SK-N-SH (cell line): ENCODE results near the gene TTC27. TPM values are rescaled to one million over a fixed set of nuclear protein-coding genes. Genes with fewer than 3 reads are reported as not detected.

Experiments
- CTCF ChIA-PET: fragments of 300-600, 350-600 bp; formaldehyde crosslinking; extraction: SDS; loops from one replicate; lab custom pipeline; 2021; lab: Yijun Ruan, JAX
- POLR2A ChIA-PET: fragments of 350-600 bp; sonication (Branson Sonifier 250); formaldehyde crosslinking; extraction: SDS; loops from one replicate; lab custom pipeline; 2020; ENCODE audit warnings: antibody characterized with exemption, inconsistent platforms; lab: Yijun Ruan, JAX
- DNase-seq: peaks from one replicate; pipeline ENCODE4 v3.0.0; 2012
- H2AFZ ChIP-seq: fragments of 200-600 bp; sonication (generic); 2 replicates; pipeline ENCODE4 v1.8.1; 2016; ENCODE audit warnings: antibody characterized with exemption, mild to moderate bottlenecking, low read depth
- H3F3A ChIP-seq: fragments of 200-600 bp; sonication (generic); replicated peaks from 2 replicates; pipeline ENCODE3; 2016; ENCODE audit warnings: antibody characterized with exemption, mild to moderate bottlenecking; ENCODE audit not compliant: insufficient read depth
- H3K27ac ChIP-seq, 2 experiments: fragments of 200-500 bp in 1 of 2; fragments of 200-600 bp in 1 of 2; sonication (Bioruptor generic) in 1 of 2; sonication (generic), shearing (Covaris generic) in 1 of 2; 2 replicates each; pipeline versions ENCODE4 v1.5.1 to v1.6.1; 2014 to 2016; ENCODE audit warnings: low read depth in 2 of 2, inconsistent platforms in 1 of 2, low read length in 1 of 2, mild to moderate bottlenecking in 1 of 2, mixed read lengths in 1 of 2
- H3K27me3 ChIP-seq: fragments of 200-600 bp; sonication (generic), shearing (Covaris generic); 2 replicates; pipeline ENCODE4 v1.6.1; 2016; ENCODE audit warnings: mixed run types; ENCODE audit not compliant: insufficient read depth
- H3K36me3 ChIP-seq, 2 experiments: fragments of 200-500 bp in 1 of 2; fragments of 200-600 bp in 1 of 2; sonication (Bioruptor generic) in 1 of 2; sonication (generic) in 1 of 2; replicated peaks in 1 of 2; 2 replicates each; pipeline versions ENCODE3 to v1.5.1; 2014 to 2016; ENCODE audit warnings: low read length in 1 of 2, mild to moderate bottlenecking in 1 of 2; ENCODE audit not compliant: insufficient read depth in 2 of 2, control insufficient read depth in 1 of 2
- H3K4me1 ChIP-seq, 2 experiments: fragments of 200-500 bp in 1 of 2; fragments of 200-600 bp in 1 of 2; sonication (Bioruptor generic) in 1 of 2; sonication (generic), shearing (Covaris generic) in 1 of 2; 2 replicates each; pipeline versions ENCODE4 v1.5.1 to v1.6.1; 2014 to 2016; ENCODE audit warnings: low read depth in 1 of 2, low read length in 1 of 2, mixed run types in 1 of 2; ENCODE audit not compliant: insufficient read depth in 2 of 2, control insufficient read depth in 1 of 2
- H3K4me2 ChIP-seq: fragments of 200-600 bp; sonication (generic), shearing (Covaris generic); 2 replicates; pipeline ENCODE4 v1.6.1; 2017; ENCODE audit warnings: mixed run types
- H3K4me3 ChIP-seq, 2 experiments: fragments of 200-500 bp in 1 of 2; fragments of 200-600 bp in 1 of 2; sonication (Bioruptor generic) in 1 of 2; sonication (generic), shearing (Covaris generic) in 1 of 2; 2 replicates each; pipeline versions ENCODE4 v1.5.1 to v1.8.1; 2014 to 2016; ENCODE audit warnings: low read depth in 2 of 2, inconsistent platforms in 1 of 2, low read length in 1 of 2, mild to moderate bottlenecking in 1 of 2, mixed read lengths in 1 of 2, moderate library complexity in 1 of 2
- H3K79me2 ChIP-seq: fragments of 200-600 bp; sonication (generic); 2 replicates; pipeline ENCODE4 v1.8.1; 2017; ENCODE audit warnings: mild to moderate bottlenecking; ENCODE audit not compliant: insufficient read depth
- H3K9ac ChIP-seq: fragments of 200-600 bp; sonication (generic); 2 replicates; pipeline ENCODE4 v1.6.1; 2017; ENCODE audit warnings: mixed run types
- H3K9me2 ChIP-seq: fragments of 200-600 bp; sonication (generic); 2 replicates; pipeline ENCODE4 v1.6.1; 2017; ENCODE audit warnings: mixed run types
- H3K9me3 ChIP-seq: fragments of 200-600 bp; sonication (generic); 2 replicates; pipeline ENCODE4 v1.6.1; 2017; ENCODE audit warnings: mixed run types, mild to moderate bottlenecking, moderate library complexity
- H4K20me1 ChIP-seq: fragments of 200-600 bp; sonication (generic); 2 replicates; pipeline ENCODE4 v1.6.1; 2017; ENCODE audit warnings: mild to moderate bottlenecking, mixed run types; ENCODE audit not compliant: insufficient read depth
- CHD2 ChIP-seq: fragments of 150-350 bp; IDR thresholded peaks from 2 replicates; pipeline ENCODE4 v1.6.1; 2018; ENCODE audit warnings: low read length; ENCODE audit not compliant: partially characterized antibody
- ELF1 ChIP-seq: IDR thresholded peaks from 2 replicates; pipeline ENCODE4 v1.4.0; 2012
- EP300 ChIP-seq, 2 experiments: IDR thresholded peaks; 2 replicates each; pipeline versions ENCODE4 v1.4.0 to v1.6.1; 2012; ENCODE audit warnings: borderline replicate concordance in 1 of 2, low read depth in 1 of 2, low read length in 1 of 2
- EZH2phosphoT487 ChIP-seq: fragments of 200-600 bp; sonication (generic); IDR thresholded peaks from 2 replicates; pipeline ENCODE4 v1.6.1; 2017; ENCODE audit warnings: low read depth, mixed run types, mild to moderate bottlenecking, antibody characterized with exemption, moderate library complexity, borderline replicate concordance
- FOSL2 ChIP-seq: IDR thresholded peaks from 2 replicates; pipeline ENCODE4 v1.4.0; 2012; ENCODE audit warnings: low read depth, mild to moderate bottlenecking, moderate library complexity, borderline replicate concordance
- FOXM1 ChIP-seq: IDR thresholded peaks from 2 replicates; pipeline ENCODE4 v1.4.0; 2012; ENCODE audit warnings: low read depth, mild to moderate bottlenecking
- GABPA ChIP-seq: IDR thresholded peaks from 2 replicates; pipeline ENCODE4 v1.4.0; 2012; ENCODE audit warnings: low read depth, mild to moderate bottlenecking
- GATA2 ChIP-seq: sonication (generic); formaldehyde crosslinking; IDR thresholded peaks from 2 replicates; pipeline ENCODE4 v1.5.0; 2020; ENCODE audit warnings: mild to moderate bottlenecking, missing genetic modification reagents
- IRF3 ChIP-seq: fragments of 150-350 bp; IDR thresholded peaks from 2 replicates; pipeline ENCODE4 v1.6.1; 2016; ENCODE audit warnings: mild to moderate bottlenecking, low read depth, low read length
- MXI1 ChIP-seq: IDR thresholded peaks from 2 replicates; pipeline ENCODE4 v1.6.1; 2012; ENCODE audit warnings: mild to moderate bottlenecking, low read depth, low read length, improper control_type of control experiment
- RCOR1 ChIP-seq: fragments of 150-350 bp; IDR thresholded peaks from 2 replicates; pipeline ENCODE4 v1.6.1; 2017; ENCODE audit warnings: antibody characterized with exemption, low read length
- RFX5 ChIP-seq: IDR thresholded peaks from 2 replicates; pipeline ENCODE4 v1.6.1; 2012; ENCODE audit warnings: mild to moderate bottlenecking, improper control_type of control experiment, low read length
- RXRA ChIP-seq: IDR thresholded peaks from 2 replicates; pipeline ENCODE4 v1.4.0; 2012; ENCODE audit warnings: low read depth, mild to moderate bottlenecking, borderline replicate concordance
- SIN3A ChIP-seq: IDR thresholded peaks from 2 replicates; pipeline ENCODE4 v1.6.1; 2012; ENCODE audit warnings: low read depth, mild to moderate bottlenecking, low read length, moderate library complexity, borderline replicate concordance
- SMC3 ChIP-seq: IDR thresholded peaks from 2 replicates; pipeline ENCODE4 v1.6.1; 2012; ENCODE audit warnings: low read depth, low read length, improper control_type of control experiment
- TAF1 ChIP-seq: IDR thresholded peaks from 2 replicates; pipeline ENCODE4 v1.6.1; 2012; ENCODE audit warnings: low read depth, mild to moderate bottlenecking, low read length, moderate library complexity, borderline replicate concordance
- TCF12 ChIP-seq: IDR thresholded peaks from 2 replicates; pipeline ENCODE4 v1.4.0; 2012
- TEAD4 ChIP-seq: IDR thresholded peaks from 2 replicates; pipeline ENCODE4 v1.4.0; 2012; ENCODE audit warnings: mild to moderate bottlenecking, borderline replicate concordance; ENCODE audit not compliant: insufficient read depth
- USF1 ChIP-seq: IDR thresholded peaks from 2 replicates; pipeline ENCODE4 v1.4.0; 2012; ENCODE audit warnings: low read depth, borderline replicate concordance
- USF2 ChIP-seq: fragments of 150-350 bp; IDR thresholded peaks from 2 replicates; pipeline ENCODE4 v1.6.1; 2017; ENCODE audit warnings: antibody characterized with exemption, low read length, low read depth, borderline replicate concordance
- YY1 ChIP-seq: IDR thresholded peaks from 2 replicates; pipeline ENCODE4 v1.4.0; 2012; ENCODE audit warnings: low read depth, mild to moderate bottlenecking
- WGBS: methylation state at CpG from one replicate; pipeline ENCODE4 v1.1.6; 2017; ENCODE audit warnings: low lambda C conversion rate; 5-methylcytosine and 5-hydroxymethylcytosine counted together
- polyA plus RNA-seq, 3 experiments: library from polyadenylated mRNA; depleted of rRNA; stranded (reverse); fragments of >200 nt; gene quantifications; 2 replicates each; pipeline ENCODE4 v1.2.3, GENCODE V29; 2012

The TTC27 gene
- polyA plus RNA-seq, 1 of the 3 experiments (the other 2 are of a cell fraction): 14.4 TPM

GRCh38 chr2:32706815-32707579 lies 79.1 kb downstream of the TTC27 start:
- peaks cover 9% of the 10 kb centered on the region for H3F3A ChIP-seq
- H3K9me2 ChIP-seq: no peaks in the 10 kb centered on the region
- ChIA-PET CTCF (no interaction called here), POLR2A (no interaction called here)
- no peak overlapping the region for H3K27ac ChIP-seq
- peaks cover 9 to 28% of the 10 kb centered on the region in 2 experiments for H3K36me3 ChIP-seq
- H3K27me3 ChIP-seq: no peaks in the 10 kb centered on the region
- no peak overlapping the region for H3K4me3 ChIP-seq
- no peak overlapping the region for H2AFZ ChIP-seq
- peaks cover 0 to 13% of the 10 kb centered on the region in 2 experiments; a peak in 1 of 4 replicates for H3K4me1 ChIP-seq
- WGBS: 74% methylated on average over 5 of the region's 5 CpGs
- H3K4me2 ChIP-seq: no peak overlapping the region
- H4K20me1 ChIP-seq: no peaks in the 10 kb centered on the region
- no peaks in the 10 kb centered on the region for H3K79me2 ChIP-seq
- H3K9ac ChIP-seq: no peak overlapping the region
- TF ChIP-seq MXI1 (no peak), RFX5 (no peak), EZH2phosphoT487 (no peak), YY1 (no peak), SIN3A (no peak), CHD2 (no peak), IRF3 (no peak), USF1 (no peak), SMC3 (no peak), GABPA (no peak)
- no peaks in the 10 kb centered on the region for H3K9me3 ChIP-seq
- no peak for DNase-seq

GRCh38 chr2:32711219-32711618 lies 83.4 kb downstream of the TTC27 start:
- no peak for DNase-seq
- no peaks in the 10 kb centered on the region for H3K9me2 ChIP-seq
- H3F3A ChIP-seq: peaks cover 21% of the 10 kb centered on the region
- CTCF ChIA-PET: no interaction called here
- H3K79me2 ChIP-seq: no peaks in the 10 kb centered on the region
- POLR2A ChIA-PET: no interaction called here
- no peaks in the 10 kb centered on the region for H3K36me3 ChIP-seq
- WGBS: 62% methylated on average over 4 of the region's 4 CpGs
- no peak overlapping the region; a peak in 1 of 4 replicates for H3K4me3 ChIP-seq
- H3K9ac ChIP-seq: no peak overlapping the region
- no peak overlapping the region for H2AFZ ChIP-seq
- H3K27me3 ChIP-seq: no peaks in the 10 kb centered on the region
- H3K27ac ChIP-seq: peak overlapping the region in 1 of 2 experiments; percentile 59; a peak in 2 of 4 replicates
- no peaks in the 10 kb centered on the region for H4K20me1 ChIP-seq
- H3K4me2 ChIP-seq: peak overlapping the region; percentile 32; the same call in 1 of the 2 replicates
- H3K9me3 ChIP-seq: no peaks in the 10 kb centered on the region
- peaks cover 0 to 26% of the 10 kb centered on the region in 2 experiments; a peak in 3 of 4 replicates for H3K4me1 ChIP-seq
- no peak for TF ChIP-seq FOXM1
- no peak for TF ChIP-seq TEAD4
- TF ChIP-seq RXRA: no peak
- TF ChIP-seq EP300 (IDR thresholded peaks at IDR 0.05; ENCODE audit: borderline replicate concordance in 1 of 2, low read depth in 1 of 2, low read length in 1 of 2): peak in 1 of 2 experiments; percentile 64; a peak in 1 of 4 replicates
- no peak for TF ChIP-seq EZH2phosphoT487
- TF ChIP-seq TAF1: no peak
- no peak for TF ChIP-seq SMC3
- TF ChIP-seq MXI1: no peak
- TF ChIP-seq GATA2: no peak
- TF ChIP-seq RCOR1: no peak
- no peak for TF ChIP-seq ELF1
- peak; percentile 23; the same call in 1 of the 2 replicates for TF ChIP-seq FOSL2
- TF ChIP-seq USF2: no peak
- TF ChIP-seq IRF3: no peak
- peak; percentile 69; the same call in 1 of the 2 replicates for TF ChIP-seq TCF12
- peak; percentile 88 for TF ChIP-seq USF1
- no peak for TF ChIP-seq CHD2
